ENCODE data around the gene FEV.
A peak's percentile ranks its signal among the peaks of the same experiment; 100 is the strongest.

Gene FEV

GRCh38 chr2:219017201-219017931, 32.4 kb upstream of the FEV start:
- DNase-seq (ENCODE audit: low spot score), result no peak

DNA sequence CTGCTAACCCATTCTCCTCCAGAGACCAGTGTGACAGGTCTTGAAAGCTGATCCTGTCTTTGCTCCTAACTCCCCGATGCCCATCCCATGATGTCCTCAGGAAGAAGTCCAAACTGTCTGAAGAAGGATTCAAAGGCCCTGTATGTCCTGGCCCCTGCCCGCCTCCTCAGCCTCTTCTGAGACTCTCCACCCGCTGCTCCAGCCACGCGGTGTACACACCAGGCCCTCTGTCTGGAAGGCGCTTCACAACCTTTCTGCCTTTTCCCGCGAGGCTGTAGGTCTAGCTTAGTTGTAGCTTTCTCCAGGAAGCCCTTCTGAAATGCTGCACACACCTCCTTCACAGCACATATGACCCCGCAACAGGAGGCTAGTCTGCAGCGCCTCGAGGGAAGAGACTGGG, 31.7 kb upstream of the FEV start:
- DNase-seq (ENCODE audit: low spot score), result no peak

GRCh38 chr2:219010873-219011272, 25.9 kb upstream of the FEV start:
- DNase-seq (ENCODE audit: low spot score), result no peak

GRCh38 chr2:219010162-219010756, 25.3 kb upstream of the FEV start:
- peak; percentile 50 for DNase-seq (ENCODE audit: low spot score)

DNA sequence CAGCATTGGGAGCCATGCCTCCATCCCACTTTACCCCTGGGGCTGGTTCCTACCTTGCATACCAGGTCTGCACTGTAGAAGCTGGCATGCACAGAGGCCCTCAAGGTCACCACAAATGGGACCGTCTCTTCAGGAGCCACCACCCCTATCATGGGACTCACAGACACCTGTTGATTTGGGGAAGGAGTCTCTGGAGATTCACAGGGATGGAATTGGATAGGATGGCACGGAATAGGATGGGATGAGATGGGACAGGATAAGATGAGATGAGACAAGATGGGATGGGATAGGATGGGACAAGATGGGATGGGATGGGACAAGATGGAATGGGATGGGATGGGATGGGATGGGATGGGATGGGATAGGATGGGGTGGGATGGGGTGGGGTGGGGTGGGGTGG, 24.3 kb upstream of the FEV start:
- no peak for DNase-seq (ENCODE audit: low spot score)

DNA sequence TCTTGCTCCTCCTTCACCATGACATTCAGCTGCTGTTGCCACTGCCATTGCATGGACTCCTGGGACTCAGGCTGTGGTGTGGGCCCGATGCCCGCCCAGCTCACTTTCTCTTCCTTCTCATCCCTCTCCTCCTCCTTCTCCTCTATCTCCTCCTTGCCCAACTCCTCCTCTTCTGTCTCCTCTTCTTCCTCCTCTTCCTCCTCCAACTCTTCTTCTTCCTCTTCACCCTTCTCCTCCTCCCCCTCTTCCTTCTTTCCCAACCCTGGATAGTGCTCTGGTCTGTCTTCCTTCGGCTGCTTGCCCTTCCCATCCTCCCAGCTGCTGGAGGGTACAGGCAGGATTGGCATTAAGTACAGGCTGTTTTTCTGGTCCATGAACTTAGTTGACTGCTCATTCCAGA, 19.0 kb upstream of the FEV start:
- DNase-seq (ENCODE audit: low spot score), result no peak

GRCh38 chr2:219003267-219003634, 18.3 kb upstream of the FEV start:
- DNase-seq (ENCODE audit: low spot score), result no peak

DNA sequence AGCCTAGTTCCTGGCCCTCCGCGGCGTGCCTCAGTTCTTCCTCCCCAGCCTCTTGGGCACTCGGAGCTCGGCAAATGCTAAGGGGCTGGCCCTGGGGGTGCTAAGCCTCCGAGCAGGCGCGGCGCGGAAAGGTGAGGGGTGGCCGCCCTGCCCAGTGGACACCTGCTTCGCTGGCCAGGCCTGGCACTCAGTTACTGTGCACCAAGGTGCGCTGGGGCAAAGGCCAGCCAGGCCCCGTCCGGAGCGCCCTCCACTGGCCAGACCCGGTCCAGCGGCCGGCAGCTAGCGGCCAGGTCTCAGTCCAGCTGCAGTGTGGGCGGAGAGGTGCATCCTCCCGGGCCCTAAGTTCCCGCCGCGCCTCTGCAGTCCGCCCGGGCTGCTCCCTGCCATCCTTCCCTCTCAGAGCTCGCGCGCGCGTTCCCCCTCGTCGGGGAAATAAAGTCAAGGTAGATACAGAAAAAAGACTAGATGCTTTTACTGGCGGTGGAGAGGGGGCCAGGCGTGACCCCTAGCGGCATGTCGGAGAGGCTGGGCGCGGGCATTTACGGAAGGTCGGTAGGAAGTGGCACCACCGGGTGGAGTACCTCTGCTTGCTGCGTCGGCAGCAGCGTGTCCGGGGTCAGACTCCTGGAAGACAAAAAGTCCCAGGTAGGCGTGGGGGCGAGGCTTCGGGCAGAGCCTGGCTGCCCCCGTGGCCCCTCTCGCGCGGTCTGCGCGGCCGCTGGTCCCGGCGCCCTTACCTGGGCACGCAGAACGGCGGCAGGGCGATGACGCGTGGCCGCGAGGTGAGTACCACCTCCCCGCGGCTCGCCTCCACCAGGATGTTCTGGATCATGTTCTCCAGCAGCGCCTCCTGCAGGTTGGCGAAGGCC, 17.6 kb upstream of the FEV start:
- no peak for DNase-seq (ENCODE audit: low spot score)

GRCh38 chr2:219001577-219002394, 16.8 kb upstream of the FEV start:
- DNase-seq (ENCODE audit: low spot score), result no peak

- DNase-seq (ENCODE audit: low spot score), result no peak
Measured at GRCh38 chr2:219001100-219001576, 16.2 kb upstream of the FEV start.

DNA sequence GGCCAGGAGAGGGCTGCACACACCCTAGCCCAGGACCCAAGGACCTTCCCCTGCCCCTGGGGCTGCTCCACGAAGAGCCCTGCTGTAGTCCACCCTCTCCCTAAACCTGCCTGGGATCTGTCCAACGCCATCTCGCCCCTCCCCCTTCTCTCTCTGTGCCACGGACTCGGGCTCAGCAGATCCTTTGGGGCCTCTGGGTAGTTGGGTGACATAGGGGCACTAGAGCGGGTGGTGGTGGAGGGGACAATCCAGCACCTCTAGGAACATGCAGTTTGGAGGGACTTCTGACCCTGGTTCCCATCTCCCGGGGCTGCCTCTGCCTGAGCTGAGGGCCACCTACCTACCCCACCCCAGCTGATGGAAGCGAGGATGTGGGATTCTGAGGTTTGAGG, 15.6 kb upstream of the FEV start:
- no peak for DNase-seq (ENCODE audit: low spot score)

GRCh38 chr2:218999881-219000568, 15.0 kb upstream of the FEV start:
- DNase-seq (ENCODE audit: low spot score), result no peak

GRCh38 chr2:218999021-218999880, 14.3 kb upstream of the FEV start:
- no peak for DNase-seq (ENCODE audit: low spot score)

GRCh38 chr2:218998414-218999002, 13.5 kb upstream of the FEV start:
- DNase-seq (ENCODE audit: low spot score), result no peak

- DNase-seq (ENCODE audit: low spot score), result no peak
Measured at GRCh38 chr2:218997731-218998130, 12.7 kb upstream of the FEV start.

- no peak for DNase-seq (ENCODE audit: low spot score)
Measured at GRCh38 chr2:218996937-218997336, 12.0 kb upstream of the FEV start.

DNA sequence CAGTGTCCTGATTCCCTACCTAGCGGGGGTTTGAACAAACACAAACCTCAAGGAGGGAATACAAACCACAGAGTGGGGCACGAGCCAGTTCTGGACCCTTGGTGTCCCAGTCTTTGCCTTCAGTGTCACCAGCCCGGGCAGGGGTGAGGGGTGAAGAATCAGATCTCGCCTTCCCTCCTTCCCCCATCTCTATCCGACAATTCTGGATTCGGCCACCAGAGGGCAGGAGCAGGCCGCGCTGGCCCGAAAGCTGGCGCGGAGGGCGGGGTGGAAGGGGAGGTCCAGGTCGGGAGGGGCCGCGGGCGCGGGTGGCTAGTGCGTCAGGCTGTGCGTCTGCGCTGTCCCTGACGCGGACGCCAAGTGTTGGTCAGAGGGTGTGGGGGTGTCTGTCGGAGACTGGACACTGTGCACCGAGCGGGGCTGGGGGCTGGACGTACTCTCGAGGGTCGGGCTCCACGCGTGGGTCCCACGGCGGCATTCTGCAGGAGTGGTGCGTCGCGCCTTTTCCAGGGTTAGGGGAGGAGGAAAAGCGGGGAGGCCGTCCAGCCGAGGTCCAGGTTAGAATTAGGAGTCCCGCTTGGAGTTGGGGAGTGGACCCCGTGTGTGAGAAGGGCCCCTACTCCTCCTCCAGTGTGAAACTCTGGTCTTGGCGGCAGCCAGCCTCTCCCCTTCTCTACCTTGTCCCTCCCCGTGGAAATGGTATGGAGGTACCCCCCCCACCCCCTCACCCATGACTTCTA, 11.2 kb upstream of the FEV start:
- DNase-seq (ENCODE audit: low spot score), result peak; percentile 84

- DNase-seq (ENCODE audit: low spot score), result no peak
Measured at GRCh38 chr2:218995561-218995960, 10.6 kb upstream of the FEV start.
